BJ (cell line): ENCODE data around the gene TSPAN15. TPM values are rescaled to one million over a fixed set of nuclear protein-coding genes. Genes with fewer than 3 reads are reported as not detected.

Source experiments
- CTCF ChIA-PET: fragments of 350-600 bp; formaldehyde crosslinking; extraction: SDS; loops from one replicate; lab custom pipeline; 2021; ENCODE audit warnings: antibody characterized with exemption, inconsistent platforms; lab: Yijun Ruan, JAX
- POLR2A ChIA-PET: fragments of 300-600 bp; sonication (Branson Sonifier 250); formaldehyde crosslinking; extraction: SDS; loops from one replicate; lab custom pipeline; 2021; ENCODE audit warnings: antibody characterized with exemption; lab: Charles Lee
- DNase-seq: peaks from one replicate; pipeline ENCODE4 v3.0.0-alpha.2; 2011; ENCODE audit warnings: low read depth
- H3K27me3 ChIP-seq: 2 replicates; pipeline ENCODE4 v1.6.0; 2011; ENCODE audit warnings: low read length; ENCODE audit not compliant: control insufficient read depth, insufficient read depth
- H3K36me3 ChIP-seq: 2 replicates; pipeline ENCODE4 v1.5.1; 2011; ENCODE audit warnings: low read length; ENCODE audit not compliant: control insufficient read depth, insufficient read depth
- H3K4me3 ChIP-seq: 2 replicates; pipeline ENCODE4 v1.5.1; 2011; ENCODE audit warnings: low read depth, mild to moderate bottlenecking, control low read depth, low read length
- polyA plus RNA-seq: library from polyadenylated mRNA; depleted of rRNA; stranded (reverse); fragments of >200 nt; gene quantifications from 2 replicates; pipeline ENCODE4 v1.2.3, GENCODE V29; 2011
- TF ChIP-seq, protein P1 (sequence below): IDR thresholded peaks from 2 replicates; pipeline ENCODE4 v1.5.1; 2011; ENCODE audit warnings: low read depth, mild to moderate bottlenecking, control low read depth, inconsistent platforms, low read length, moderate library complexity; ENCODE audit not compliant: insufficient read depth

The TSPAN15 gene
- polyA plus RNA-seq, 1 experiment = 0.94 TPM

DNA sequence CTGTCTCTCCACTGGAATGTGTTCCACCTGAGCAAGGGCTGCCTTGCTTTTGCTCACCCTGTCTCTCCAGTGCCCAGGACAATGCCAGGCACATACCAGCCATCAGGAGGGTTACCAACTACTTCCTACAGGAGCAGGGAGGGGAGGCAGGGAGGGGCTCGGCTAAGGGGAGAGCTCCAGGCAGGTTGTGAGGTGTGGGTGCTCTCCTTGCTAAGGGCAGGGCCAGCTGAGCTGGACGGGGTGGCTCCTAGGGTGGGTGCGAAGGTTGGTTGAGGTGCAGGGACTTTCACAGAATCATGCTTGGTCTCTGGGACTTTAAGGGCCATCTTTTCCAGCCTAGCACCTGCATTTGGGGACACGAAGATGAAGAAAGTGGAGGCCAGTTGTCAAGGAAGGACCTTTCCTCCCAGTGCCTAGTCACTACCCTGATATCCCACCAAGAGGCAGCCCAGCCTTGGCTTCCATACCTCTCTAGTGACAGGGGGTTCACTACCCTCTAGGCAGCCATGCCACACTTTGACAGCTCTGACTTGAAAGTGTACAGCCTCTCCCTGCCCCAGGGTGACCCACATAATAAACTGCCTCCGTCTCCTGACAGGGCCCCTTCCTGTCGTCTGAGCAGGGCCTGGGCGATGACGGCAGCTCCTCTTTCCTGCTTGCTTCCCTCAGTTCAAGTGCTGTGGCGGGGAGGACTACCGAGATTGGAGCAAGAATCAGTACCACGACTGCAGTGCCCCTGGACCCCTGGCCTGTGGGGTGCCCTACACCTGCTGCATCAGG lies 46.5 kb downstream of the TSPAN15 start:
- Histone ChIP-seq H3K4me3 (no peak overlapping the region), H3K36me3 (no peaks in the 10 kb centered on the region), H3K27me3 (peaks cover 4% of the 10 kb centered on the region; the same call in 1 of the 2 replicates)
- DNase-seq = no peak
- POLR2A ChIA-PET = no interaction called here
- CTCF ChIA-PET = interaction anchor here (1.2 to 2.5 kb wide), 3 partner anchors 10 to 70 kb away, joined by 4 to 11 read pairs (median 4); no protein-coding TSS in a partner anchor
- TF ChIP-seq, protein P1, sequence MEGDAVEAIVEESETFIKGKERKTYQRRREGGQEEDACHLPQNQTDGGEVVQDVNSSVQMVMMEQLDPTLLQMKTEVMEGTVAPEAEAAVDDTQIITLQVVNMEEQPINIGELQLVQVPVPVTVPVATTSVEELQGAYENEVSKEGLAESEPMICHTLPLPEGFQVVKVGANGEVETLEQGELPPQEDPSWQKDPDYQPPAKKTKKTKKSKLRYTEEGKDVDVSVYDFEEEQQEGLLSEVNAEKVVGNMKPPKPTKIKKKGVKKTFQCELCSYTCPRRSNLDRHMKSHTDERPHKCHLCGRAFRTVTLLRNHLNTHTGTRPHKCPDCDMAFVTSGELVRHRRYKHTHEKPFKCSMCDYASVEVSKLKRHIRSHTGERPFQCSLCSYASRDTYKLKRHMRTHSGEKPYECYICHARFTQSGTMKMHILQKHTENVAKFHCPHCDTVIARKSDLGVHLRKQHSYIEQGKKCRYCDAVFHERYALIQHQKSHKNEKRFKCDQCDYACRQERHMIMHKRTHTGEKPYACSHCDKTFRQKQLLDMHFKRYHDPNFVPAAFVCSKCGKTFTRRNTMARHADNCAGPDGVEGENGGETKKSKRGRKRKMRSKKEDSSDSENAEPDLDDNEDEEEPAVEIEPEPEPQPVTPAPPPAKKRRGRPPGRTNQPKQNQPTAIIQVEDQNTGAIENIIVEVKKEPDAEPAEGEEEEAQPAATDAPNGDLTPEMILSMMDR = no peak

GRCh38 chr10:69498711-69499471 lies 47.6 kb downstream of the TSPAN15 start:
- ChIA-PET CTCF (interaction anchor here (1.1 to 2.5 kb wide), 2 partner anchors 9 to 15 kb away, joined by 3 to 11 read pairs; no protein-coding TSS in a partner anchor), POLR2A (no interaction called here)
- H3K27me3 ChIP-seq = peaks cover 5% of the 10 kb centered on the region; the same call in 1 of the 2 replicates
- H3K4me3 ChIP-seq = no peak overlapping the region
- H3K36me3 ChIP-seq = no peaks in the 10 kb centered on the region
- DNase-seq = no peak
- TF ChIP-seq, protein P1 = no peak

GRCh38 chr10:69499726-69500689 lies 48.7 kb downstream of the TSPAN15 start:
- TF ChIP-seq, protein P1 = no peak
- POLR2A ChIA-PET = no interaction called here
- Histone ChIP-seq H3K27me3 (peaks cover 4% of the 10 kb centered on the region; the same call in 1 of the 2 replicates), H3K4me3 (no peak overlapping the region), H3K36me3 (no peaks in the 10 kb centered on the region)
- CTCF ChIA-PET = interaction anchor here (1.1 to 2.5 kb wide), 2 partner anchors 8 to 14 kb away, joined by 3 to 11 read pairs; no protein-coding TSS in a partner anchor
- no peak for DNase-seq

- DNase-seq = no peak
- Histone ChIP-seq H3K4me3 (no peak overlapping the region), H3K36me3 (no peaks in the 10 kb centered on the region), H3K27me3 (peaks cover 6% of the 10 kb centered on the region)
- CTCF ChIA-PET = no interaction called here
- TF ChIP-seq, protein P1 = no peak
- POLR2A ChIA-PET = no interaction called here
Measured at GRCh38 chr10:69500864-69501468, 49.7 kb downstream of the TSPAN15 start.
